Liver (tissue), 9 donors: ENCODE results near the gene NKAIN2. TPM values are rescaled to one million over a fixed set of nuclear protein-coding genes. Genes with fewer than 3 reads are reported as not detected.

Experiments used
- DNase-seq: peaks from one replicate; pipeline ENCODE4 v3.0.0-alpha.2; 2017; ENCODE audit warnings: low spot score
- H3K27ac ChIP-seq, 2 donors: one replicate each; pipeline ENCODE4 v1.7.0; 2013; ENCODE audit warnings: inconsistent platforms in 2 of 2, low read length in 2 of 2, control low read depth in 1 of 2, low read depth in 1 of 2, mild to moderate bottlenecking in 1 of 2
- H3K27me3 ChIP-seq, 4 donors: one replicate each; pipeline versions ENCODE4 v1.6.1 to v1.7.0; 2013; ENCODE audit warnings: low read length in 3 of 4, inconsistent platforms in 1 of 4, mild to moderate bottlenecking in 1 of 4, moderate library complexity in 1 of 4; ENCODE audit not compliant: control insufficient read depth in 4 of 4, insufficient read depth in 4 of 4
- H3K36me3 ChIP-seq, 4 donors: one replicate each; pipeline versions ENCODE4 v1.6.1 to v1.7.0; 2013; ENCODE audit warnings: low read length in 3 of 4, mild to moderate bottlenecking in 3 of 4, low read depth in 1 of 4, moderate library complexity in 1 of 4; ENCODE audit not compliant: control insufficient read depth in 4 of 4, insufficient read depth in 3 of 4
- H3K4me1 ChIP-seq, 4 donors: one replicate each; pipeline versions ENCODE4 v1.6.1 to v1.7.0; 2013; ENCODE audit warnings: low read length in 3 of 4, mild to moderate bottlenecking in 3 of 4, moderate library complexity in 1 of 4; ENCODE audit not compliant: control insufficient read depth in 4 of 4, insufficient read depth in 4 of 4
- H3K4me3 ChIP-seq, 3 donors: one replicate each; pipeline versions ENCODE4 v1.6.1 to v1.7.0; 2013; ENCODE audit warnings: low read length in 3 of 3, control low read depth in 1 of 3, low read depth in 1 of 3, mild to moderate bottlenecking in 1 of 3
- H3K9ac ChIP-seq, 2 donors: one replicate each; pipeline ENCODE4 v1.7.0; 2013; ENCODE audit warnings: low read length in 2 of 2, mild to moderate bottlenecking in 2 of 2, moderate library complexity in 2 of 2, control low read depth in 1 of 2, low read depth in 1 of 2
- H3K9me3 ChIP-seq, 4 donors: one replicate each; pipeline versions ENCODE4 v1.6.1 to v1.7.0; 2013; ENCODE audit warnings: low read length in 3 of 4; ENCODE audit not compliant: control insufficient read depth in 4 of 4
- ATF3 ChIP-seq: IDR thresholded peaks from 2 replicates; pipeline ENCODE4 v1.6.1; 2016; ENCODE audit warnings: antibody characterized with exemption
- CTCF ChIP-seq: fragments of 150-350 bp; IDR thresholded peaks from 2 replicates; pipeline ENCODE4 v1.5.1; 2017; ENCODE audit warnings: improper control_type of control experiment, low read depth, low read length; ENCODE audit not compliant: missing input control
- EGR1 ChIP-seq, 2 donors: IDR thresholded peaks; 2 replicates each; pipeline ENCODE4 v1.6.1; 2016 to 2018; ENCODE audit warnings: antibody characterized with exemption in 2 of 2, low read depth in 2 of 2
- FOXA1 ChIP-seq: IDR thresholded peaks from 2 replicates; pipeline ENCODE4 v1.6.1; 2016; ENCODE audit warnings: antibody characterized with exemption
- FOXA2 ChIP-seq: IDR thresholded peaks from 2 replicates; pipeline ENCODE4 v1.6.1; 2016; ENCODE audit warnings: antibody characterized with exemption
- GABPA ChIP-seq, 2 donors: IDR thresholded peaks in 1 of 2; conservative IDR thresholded peaks in 1 of 2; 2 replicates each; pipeline ENCODE4 v1.6.1; 2016; ENCODE audit warnings: antibody characterized with exemption in 2 of 2, mild to moderate bottlenecking in 1 of 2, moderate library complexity in 1 of 2
- HNF4A ChIP-seq, 2 donors: conservative IDR thresholded peaks; 2 replicates each; pipeline ENCODE4 v1.6.1; 2016; ENCODE audit warnings: antibody characterized with exemption in 2 of 2, mild to moderate bottlenecking in 2 of 2
- HNF4G ChIP-seq: IDR thresholded peaks from 2 replicates; pipeline ENCODE4 v1.6.1; 2016; ENCODE audit warnings: antibody characterized with exemption
- JUND ChIP-seq, 2 donors: IDR thresholded peaks; 2 replicates each; pipeline ENCODE4 v1.6.1; 2016; ENCODE audit warnings: antibody characterized with exemption in 2 of 2
- MAX ChIP-seq: IDR thresholded peaks from 2 replicates; pipeline ENCODE4 v1.6.1; 2016; ENCODE audit warnings: antibody characterized with exemption
- NR2F2 ChIP-seq: IDR thresholded peaks from 2 replicates; pipeline ENCODE4 v1.6.1; 2016; ENCODE audit warnings: antibody characterized with exemption
- RAD21 ChIP-seq, 2 donors: IDR thresholded peaks; 2 replicates each; pipeline ENCODE4 v1.6.1; 2016; ENCODE audit warnings: antibody characterized with exemption in 2 of 2, mild to moderate bottlenecking in 2 of 2
- REST ChIP-seq: IDR thresholded peaks from 2 replicates; pipeline ENCODE4 v1.6.1; 2016; ENCODE audit warnings: antibody characterized with exemption, mild to moderate bottlenecking
- RXRA ChIP-seq, 2 donors: IDR thresholded peaks; 2 replicates each; pipeline ENCODE4 v1.6.1; 2017 to 2018; ENCODE audit warnings: antibody characterized with exemption in 2 of 2, mild to moderate bottlenecking in 1 of 2
- SP1 ChIP-seq: IDR thresholded peaks from 2 replicates; pipeline ENCODE4 v1.6.1; 2018; ENCODE audit warnings: antibody characterized with exemption, mild to moderate bottlenecking
- TAF1 ChIP-seq: conservative IDR thresholded peaks from 2 replicates; pipeline ENCODE4 v1.6.1; 2016; ENCODE audit warnings: antibody characterized with exemption, mild to moderate bottlenecking
- YY1 ChIP-seq: IDR thresholded peaks from 2 replicates; pipeline ENCODE4 v1.6.1; 2016; ENCODE audit warnings: antibody characterized with exemption, mild to moderate bottlenecking
- ZBTB33 ChIP-seq: IDR thresholded peaks from 2 replicates; pipeline ENCODE4 v1.6.1; 2016; ENCODE audit warnings: antibody characterized with exemption
- WGBS: extraction: QIAGEN DNeasy Blood & Tissue Kit; methylation state at CpG from one replicate; pipeline ENCODE4 v1.1.7; 2013; 5-methylcytosine and 5-hydroxymethylcytosine counted together
- polyA plus RNA-seq, 2 donors: library from polyadenylated mRNA; stranded (reverse) in 1 of 2; unstranded in 1 of 2; fragments of 200-250 nt in 1 of 2; fragments of >200 nt in 1 of 2; fragmentation: Nextera tagmentation in 1 of 2; extraction: Ambion mirVana in 1 of 2; gene quantifications; one replicate each; pipeline versions ENCODE4 v1.2.1 to v1.2.3, GENCODE V29; 2013 to 2015
- total RNA-seq, 2 donors: library from RNA; depleted of rRNA; stranded (reverse); fragments of >200 nt; gene quantifications; one replicate each; pipeline ENCODE4 v1.2.3, GENCODE V29; 2014
- donor health status: healthy.
- donor health status: healthy.
- donor health status: healthy.
- donor health status: healthy.
- donor health status: healthy.

The NKAIN2 gene
- total and polyA plus RNA-seq, 4 donors = 0.05 to 0.14 TPM; not detected in 2

GRCh38 chr6:124536842-124537191, 733.2 kb downstream of the NKAIN2 start:
- WGBS = 32% methylated on average over 3 of the region's 3 CpGs
- Histone ChIP-seq H3K9ac (no peak overlapping the region), H3K4me3 (no peak overlapping the region), H3K4me1 (no peaks in the 10 kb centered on the region), H3K9me3 (no peaks in the 10 kb centered on the region), H3K36me3 (no peaks in the 10 kb centered on the region), H3K27ac (no peak overlapping the region), H3K27me3 (no peaks in the 10 kb centered on the region)
- DNase-seq = no peak
- TF ChIP-seq ZBTB33 = no peak
- TF ChIP-seq TAF1 = no peak
- no peak for TF ChIP-seq HNF4A (conservative IDR thresholded peaks at IDR 0.05)
- TF ChIP-seq GABPA (IDR thresholded peaks at IDR 0.05 in 1 of 2, conservative IDR thresholded peaks at IDR 0.05 in 1 of 2) = no peak
- TF ChIP-seq HNF4G = no peak
- no peak for TF ChIP-seq REST
- no peak for TF ChIP-seq CTCF
- TF ChIP-seq MAX = no peak
- TF ChIP-seq EGR1 (IDR thresholded peaks at IDR 0.05; ENCODE audit: low read depth in 2 of 2) = no peak
- TF ChIP-seq JUND (IDR thresholded peaks at IDR 0.05) = no peak
- TF ChIP-seq FOXA2 = no peak
- TF ChIP-seq YY1 = no peak
- TF ChIP-seq SP1 = no peak
- TF ChIP-seq FOXA1 = no peak
- no peak for TF ChIP-seq RXRA (IDR thresholded peaks at IDR 0.05)
- no peak for TF ChIP-seq RAD21 (IDR thresholded peaks at IDR 0.05)
- TF ChIP-seq ATF3 = no peak
- TF ChIP-seq NR2F2 = no peak

GRCh38 chr6:124539096-124539495, 735.4 kb downstream of the NKAIN2 start:
- H3K27ac ChIP-seq = no peak overlapping the region
- H3K4me3 ChIP-seq = no peak overlapping the region
- H3K9me3 ChIP-seq = no peaks in the 10 kb centered on the region
- no peak for DNase-seq
- no peak overlapping the region for H3K9ac ChIP-seq
- H3K27me3 ChIP-seq = no peaks in the 10 kb centered on the region
- no peaks in the 10 kb centered on the region for H3K36me3 ChIP-seq
- no peaks in the 10 kb centered on the region for H3K4me1 ChIP-seq
- TF ChIP-seq EGR1 (IDR thresholded peaks at IDR 0.05; ENCODE audit: low read depth in 2 of 2) (no peak), ZBTB33 (no peak), HNF4G (no peak), YY1 (no peak), REST (no peak), JUND (IDR thresholded peaks at IDR 0.05) (no peak), FOXA1 (no peak), FOXA2 (no peak), HNF4A (conservative IDR thresholded peaks at IDR 0.05) (no peak), TAF1 (no peak), NR2F2 (no peak), RAD21 (IDR thresholded peaks at IDR 0.05) (no peak), ATF3 (no peak)
